Mesodermal cell (in vitro differentiated cells): ENCODE results near the gene CTBP1.

Source experiments
- H3K27ac ChIP-seq: 2 replicates; pipeline ENCODE4 v1.7.0; 2013; ENCODE audit warnings: mild to moderate bottlenecking, low read depth, low read length, moderate library complexity; ENCODE audit not compliant: severe bottlenecking
- H3K36me3 ChIP-seq: 2 replicates; pipeline ENCODE4 v1.7.1; 2013; ENCODE audit warnings: mild to moderate bottlenecking, low read length, moderate library complexity; ENCODE audit not compliant: control insufficient read depth, insufficient read depth
- H3K4me1 ChIP-seq: one replicate; pipeline ENCODE4 v1.7.1; 2013; ENCODE audit warnings: mild to moderate bottlenecking, low read length; ENCODE audit not compliant: insufficient read depth, control insufficient read depth, poor library complexity, severe bottlenecking
- H3K4me3 ChIP-seq: 2 replicates; pipeline ENCODE4 v1.7.0; 2013; ENCODE audit warnings: low read length, control low read depth, mild to moderate bottlenecking; ENCODE audit not compliant: insufficient read depth, poor library complexity, severe bottlenecking; ENCODE audit errors: extremely low read depth
- H3K9me3 ChIP-seq: 2 replicates; pipeline ENCODE4 v1.7.1; 2013; ENCODE audit warnings: mild to moderate bottlenecking, low read length, moderate library complexity; ENCODE audit not compliant: control insufficient read depth
- WGBS, 2 experiments: methylation state at CpG; one replicate each; pipeline ENCODE4 v1.1.5; 2013; ENCODE audit warnings: missing lambda C conversion rate in 2 of 2; ENCODE audit not compliant: insufficient coverage in 2 of 2; 5-methylcytosine and 5-hydroxymethylcytosine counted together

CTBP1 gene

DNA sequence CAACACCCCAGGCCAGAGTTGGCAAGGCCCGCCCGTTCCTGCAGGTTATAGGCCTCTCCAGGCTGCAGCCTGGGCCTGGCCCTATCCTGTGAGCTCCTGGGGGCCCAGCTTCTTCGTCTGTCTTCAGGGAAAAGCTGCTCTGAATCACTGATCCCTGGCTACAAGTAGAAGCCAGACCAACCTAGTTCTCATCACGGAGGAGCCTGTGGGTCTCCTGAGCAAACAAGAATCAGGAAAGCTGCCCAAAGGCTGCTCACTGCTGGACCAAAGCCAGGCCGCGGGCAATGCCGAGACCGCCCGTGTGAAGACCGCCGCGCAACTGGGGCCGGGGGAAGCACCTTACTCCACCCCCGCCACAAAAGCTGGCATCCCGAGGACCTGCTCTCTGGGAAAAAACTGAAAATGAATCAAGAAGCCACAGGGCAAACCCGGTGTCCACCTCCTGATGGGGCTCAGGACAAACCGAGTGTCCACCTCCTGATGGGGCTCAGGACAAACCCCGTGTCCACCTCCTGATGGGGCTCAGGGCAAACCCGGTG, 12.8 kb downstream of the CTBP1 start:
- H3K4me3 ChIP-seq = no peak overlapping the region
- H3K36me3 ChIP-seq = peaks cover 80% of the 10 kb centered on the region
- peaks cover 14% of the 10 kb centered on the region for H3K4me1 ChIP-seq
- no peak overlapping the region for H3K27ac ChIP-seq
- 92 to 98% methylated on average over 15 to 19 of the region's 19 CpGs for WGBS, 2 experiments
- no peaks in the 10 kb centered on the region for H3K9me3 ChIP-seq

- Histone ChIP-seq H3K9me3 (no peaks in the 10 kb centered on the region), H3K27ac (no peak overlapping the region), H3K4me1 (peaks cover 14% of the 10 kb centered on the region), H3K36me3 (peaks cover 80% of the 10 kb centered on the region), H3K4me3 (no peak overlapping the region)
- 95% methylated on average over 34 to 35 of the region's 35 CpGs for WGBS, 2 experiments
Measured at GRCh38 chr4:1235381-1236102, 13.4 kb downstream of the CTBP1 start.

- 96 to 98% methylated on average over 23 of the region's 24 CpGs for WGBS, 2 experiments
- no peaks in the 10 kb centered on the region for H3K9me3 ChIP-seq
- no peak overlapping the region for H3K4me3 ChIP-seq
- no peak overlapping the region for H3K27ac ChIP-seq
- peaks cover 81% of the 10 kb centered on the region for H3K36me3 ChIP-seq
- H3K4me1 ChIP-seq = peaks cover 14% of the 10 kb centered on the region
Measured at GRCh38 chr4:1234811-1235292, 14.1 kb downstream of the CTBP1 start.

DNA sequence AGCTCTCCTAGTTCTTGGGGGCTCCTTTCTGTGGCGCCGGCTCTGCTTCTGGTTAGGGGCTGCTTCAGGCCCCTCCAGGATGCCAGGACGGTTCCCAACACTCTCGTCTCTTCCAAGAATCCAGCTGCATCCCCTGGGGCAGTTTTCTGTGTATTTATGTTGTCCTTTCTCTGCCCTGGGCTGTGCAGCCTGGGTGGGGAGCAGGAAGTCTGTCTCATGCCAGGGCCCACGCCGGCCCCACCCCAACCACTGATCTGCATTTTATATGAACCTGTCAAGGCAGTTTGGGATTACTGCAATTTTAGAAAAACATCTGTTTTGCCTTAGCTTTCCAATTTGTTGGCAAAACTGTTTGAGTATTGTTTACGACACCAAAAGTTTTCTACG, 14.6 kb downstream of the CTBP1 start:
- H3K4me1 ChIP-seq = peaks cover 14% of the 10 kb centered on the region
- no peak overlapping the region for H3K4me3 ChIP-seq
- peak overlapping the region; percentile 92 for H3K27ac ChIP-seq
- H3K36me3 ChIP-seq = peaks cover 81% of the 10 kb centered on the region
- H3K9me3 ChIP-seq = no peaks in the 10 kb centered on the region
- WGBS, 2 experiments = 92 to 95% methylated on average over 2 to 8 of the region's 8 CpGs

DNA sequence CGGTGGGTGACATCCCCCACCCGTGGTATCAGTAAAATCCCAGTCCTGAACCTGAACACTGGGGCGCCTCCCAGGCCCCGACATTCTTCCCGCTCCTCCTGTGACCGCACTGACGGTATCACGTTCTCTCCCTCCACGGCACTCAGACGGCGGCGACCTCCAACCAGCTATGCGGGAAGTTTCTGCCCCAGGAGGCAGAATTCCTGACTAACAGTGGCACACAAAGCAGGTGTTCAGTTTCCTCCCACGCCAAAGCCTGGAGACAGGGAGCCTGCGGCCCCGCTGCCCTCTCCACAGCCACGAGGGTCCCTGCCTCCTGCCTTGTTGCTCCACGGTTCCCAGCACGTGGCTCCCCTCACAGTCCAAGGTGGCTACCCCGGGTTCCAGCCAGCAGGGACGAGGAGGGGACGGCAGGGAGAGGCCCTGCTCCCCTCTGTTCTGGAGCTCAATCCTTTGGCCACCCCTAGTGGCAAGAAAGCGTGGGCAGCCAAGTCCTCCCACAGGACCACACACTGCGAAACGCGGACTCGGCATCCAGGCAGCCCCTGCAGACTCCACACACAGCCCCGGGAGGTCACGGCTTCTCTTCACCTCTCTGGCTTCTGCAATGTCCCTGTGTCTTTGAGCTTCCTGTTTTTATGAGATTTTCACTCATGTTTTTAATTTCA, 15.2 kb downstream of the CTBP1 start:
- Histone ChIP-seq H3K4me3 (no peak overlapping the region), H3K9me3 (no peaks in the 10 kb centered on the region), H3K36me3 (peaks cover 83% of the 10 kb centered on the region), H3K27ac (peak overlapping the region; percentile 92), H3K4me1 (peaks cover 14% of the 10 kb centered on the region)
- WGBS, 2 experiments = 91 to 93% methylated on average over 23 to 29 of the region's 29 CpGs

DNA sequence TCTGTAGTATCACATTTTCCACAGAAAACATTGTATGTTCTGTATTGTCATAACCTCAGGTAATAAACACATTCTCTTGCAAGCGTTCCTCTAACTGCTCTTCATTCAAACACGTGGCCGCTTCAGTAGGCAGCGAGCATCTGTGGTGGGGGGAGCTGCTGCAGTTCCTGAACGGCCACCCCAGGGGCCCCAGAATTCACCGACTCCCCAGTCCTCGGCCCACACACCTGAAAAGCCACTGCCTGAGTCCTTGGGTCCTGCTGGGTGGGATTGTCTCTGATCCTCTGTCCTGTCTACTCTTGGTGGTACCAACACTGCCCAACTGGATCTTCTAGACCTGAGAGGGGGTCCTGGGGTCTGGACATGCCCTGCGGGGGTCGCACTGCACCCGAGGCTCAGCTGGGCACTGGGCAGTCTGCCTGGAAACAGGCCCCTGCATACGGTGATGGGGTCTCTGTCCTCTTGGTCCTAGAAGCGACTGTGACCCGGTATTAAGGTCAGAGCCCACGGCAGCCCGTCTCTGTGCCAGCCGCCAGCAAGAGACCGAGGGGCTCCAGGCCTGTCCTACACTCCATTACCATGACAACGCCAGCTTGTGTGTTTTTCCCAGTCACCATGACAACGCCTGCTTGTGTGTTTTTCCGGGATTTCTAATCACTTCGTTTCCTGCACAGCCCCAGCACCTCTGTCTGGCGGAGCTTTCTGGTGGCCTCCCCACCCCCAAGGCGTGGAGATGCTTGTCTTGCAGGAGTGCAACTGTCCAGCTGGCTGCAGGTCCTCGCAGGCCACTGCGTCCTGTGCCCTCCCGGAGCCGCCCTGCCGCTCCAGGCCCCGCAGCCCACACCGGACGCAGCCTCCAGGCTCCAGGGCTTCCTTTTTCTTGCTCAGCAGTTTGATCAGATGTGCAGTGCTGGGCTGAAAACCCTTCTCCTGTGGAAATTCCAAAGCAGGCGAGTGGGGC, 16.0 kb downstream of the CTBP1 start:
- Histone ChIP-seq H3K27ac (peak overlapping the region; percentile 92), H3K4me3 (no peak overlapping the region), H3K36me3 (peaks cover 83% of the 10 kb centered on the region), H3K9me3 (no peaks in the 10 kb centered on the region), H3K4me1 (peaks cover 14% of the 10 kb centered on the region)
- 87 to 89% methylated on average over 31 to 32 of the region's 32 CpGs for WGBS, 2 experiments

DNA sequence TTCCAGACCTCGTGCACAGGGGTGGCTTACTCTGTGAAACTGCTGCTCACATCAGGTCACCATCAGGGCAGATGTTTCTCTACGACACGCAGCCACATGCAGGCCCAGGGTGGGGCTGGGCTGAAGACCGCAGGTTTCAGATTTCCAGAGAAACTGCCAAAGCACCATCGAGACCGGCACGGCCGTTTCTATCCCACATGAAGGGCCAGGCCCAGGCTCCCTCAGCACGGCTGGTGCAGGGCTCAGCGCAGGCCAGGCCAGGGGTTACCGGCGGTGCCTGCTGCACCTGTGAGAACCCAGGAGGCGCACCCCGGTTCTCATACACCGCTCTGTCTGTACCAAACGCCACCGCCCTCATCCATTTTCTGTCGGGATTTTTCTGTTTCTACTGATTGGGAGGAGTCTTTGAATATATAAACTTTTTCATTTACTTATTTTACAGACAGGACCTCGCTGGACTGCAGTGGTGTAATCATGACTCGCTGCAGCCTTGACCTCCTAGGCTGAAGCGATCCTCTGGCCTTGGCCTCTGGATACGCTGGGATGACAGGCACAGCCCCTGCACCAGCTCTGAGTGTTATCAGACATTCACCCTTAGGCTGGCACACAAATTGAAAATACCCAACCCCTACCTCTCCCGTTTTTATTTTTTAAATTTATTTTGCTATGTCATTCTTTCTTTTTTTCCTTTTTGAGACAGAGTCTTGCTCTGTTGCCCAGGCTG, 17.1 kb downstream of the CTBP1 start:
- H3K4me1 ChIP-seq = peaks cover 14% of the 10 kb centered on the region
- peaks cover 90% of the 10 kb centered on the region for H3K36me3 ChIP-seq
- 95 to 98% methylated on average over 17 to 20 of the region's 23 CpGs for WGBS, 2 experiments

DNA sequence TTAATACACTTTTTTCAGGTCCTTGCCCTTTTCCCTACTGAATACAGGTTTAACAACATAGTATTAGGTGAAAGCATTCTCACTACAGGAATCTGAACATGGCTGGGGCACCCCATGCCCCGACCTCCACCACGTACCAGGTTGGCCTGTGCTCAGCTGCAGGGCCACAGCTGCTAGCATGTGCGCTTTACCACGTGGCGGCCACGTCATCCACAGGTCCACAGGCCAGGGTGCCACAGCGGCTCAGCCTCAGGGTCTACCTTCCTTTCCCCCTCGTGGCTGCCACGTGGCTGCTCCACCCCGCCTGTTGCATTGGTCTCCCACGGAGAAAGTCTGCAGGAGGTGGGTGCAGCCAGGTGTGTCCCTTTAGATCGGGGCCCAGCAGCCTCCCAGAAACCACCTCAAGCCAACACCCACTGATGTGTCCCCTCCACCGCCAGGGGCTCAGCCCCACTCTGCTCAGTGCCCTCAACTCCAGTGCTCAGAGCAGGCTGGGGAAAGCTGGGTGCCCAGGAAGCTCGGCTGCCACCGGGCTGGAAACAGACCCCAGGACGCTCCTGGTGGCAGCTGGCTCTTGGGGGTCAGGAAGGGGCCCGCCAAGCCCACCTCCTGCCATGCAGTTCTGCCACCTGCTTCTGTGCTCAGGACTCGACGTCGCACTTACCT, 17.8 kb downstream of the CTBP1 start:
- Histone ChIP-seq H3K4me3 (no peak overlapping the region), H3K4me1 (peaks cover 14% of the 10 kb centered on the region), H3K36me3 (peaks cover 86% of the 10 kb centered on the region), H3K9me3 (no peaks in the 10 kb centered on the region), H3K27ac (no peak overlapping the region)
- WGBS, 2 experiments = 96 to 97% methylated on average over 18 to 20 of the region's 20 CpGs

More for the DNA sequence above, 17.1 kb downstream of the CTBP1 start:
- H3K27ac ChIP-seq = no peak overlapping the region
- no peaks in the 10 kb centered on the region for H3K9me3 ChIP-seq
- H3K4me3 ChIP-seq = no peak overlapping the region

DNA sequence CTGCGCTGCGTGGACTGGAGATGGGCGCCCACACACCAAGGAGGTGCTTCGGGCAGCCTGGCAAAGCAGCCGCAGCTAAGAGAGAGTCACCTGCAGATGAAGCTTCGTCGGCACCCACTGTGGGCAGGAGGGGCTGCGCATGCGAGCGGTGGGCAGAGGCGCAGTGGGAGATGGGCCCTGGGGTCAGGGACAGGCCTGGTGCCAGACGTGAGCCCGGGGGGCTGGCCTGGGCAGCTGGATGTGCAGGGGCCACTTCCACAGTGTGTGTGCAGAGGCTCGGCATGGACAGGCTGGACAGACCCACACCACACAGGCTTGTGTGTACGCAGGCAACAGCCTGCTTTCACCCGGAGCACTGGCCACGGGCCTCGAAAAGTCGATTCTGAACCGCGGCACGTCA, 18.6 kb downstream of the CTBP1 start:
- Histone ChIP-seq H3K9me3 (no peaks in the 10 kb centered on the region), H3K4me1 (peaks cover 14% of the 10 kb centered on the region), H3K36me3 (peaks cover 86% of the 10 kb centered on the region), H3K4me3 (no peak overlapping the region), H3K27ac (no peak overlapping the region)
- 98% methylated on average over 22 of the region's 22 CpGs for WGBS, 2 experiments
